Measurements from ENCODE around the gene KLHL28.

GRCh38 chr14:44979740-44980356 is 18.1 kb upstream of the KLHL28 start:
- TF ChIP-seq CTCF (IDR thresholded peaks at IDR 0.05) (no peak), EP300 (IDR thresholded peaks at IDR 0.05; ENCODE audit: low read depth) (no peak)
